Measurements from ENCODE around the gene CLEC9A.

- TF ChIP-seq, protein P1, sequence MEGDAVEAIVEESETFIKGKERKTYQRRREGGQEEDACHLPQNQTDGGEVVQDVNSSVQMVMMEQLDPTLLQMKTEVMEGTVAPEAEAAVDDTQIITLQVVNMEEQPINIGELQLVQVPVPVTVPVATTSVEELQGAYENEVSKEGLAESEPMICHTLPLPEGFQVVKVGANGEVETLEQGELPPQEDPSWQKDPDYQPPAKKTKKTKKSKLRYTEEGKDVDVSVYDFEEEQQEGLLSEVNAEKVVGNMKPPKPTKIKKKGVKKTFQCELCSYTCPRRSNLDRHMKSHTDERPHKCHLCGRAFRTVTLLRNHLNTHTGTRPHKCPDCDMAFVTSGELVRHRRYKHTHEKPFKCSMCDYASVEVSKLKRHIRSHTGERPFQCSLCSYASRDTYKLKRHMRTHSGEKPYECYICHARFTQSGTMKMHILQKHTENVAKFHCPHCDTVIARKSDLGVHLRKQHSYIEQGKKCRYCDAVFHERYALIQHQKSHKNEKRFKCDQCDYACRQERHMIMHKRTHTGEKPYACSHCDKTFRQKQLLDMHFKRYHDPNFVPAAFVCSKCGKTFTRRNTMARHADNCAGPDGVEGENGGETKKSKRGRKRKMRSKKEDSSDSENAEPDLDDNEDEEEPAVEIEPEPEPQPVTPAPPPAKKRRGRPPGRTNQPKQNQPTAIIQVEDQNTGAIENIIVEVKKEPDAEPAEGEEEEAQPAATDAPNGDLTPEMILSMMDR (conservative IDR thresholded peaks at IDR 0.05; ENCODE audit: low read depth, low read length): no peak
- TF ChIP-seq EZH2 (IDR thresholded peaks at IDR 0.05; ENCODE audit: low read length, unreplicated experiment): no peak
These were observed 51.8 kb downstream of the CLEC9A start for GRCh38 chr12:10082117-10082874.
